Thyroid gland (tissue), 4 donors: ENCODE data around the gene MLPH.

Source experiments
- CTCF ChIP-seq, 6 experiments: fragments of 200-600 bp in 3 of 6; fragments of 450-650 bp in 3 of 6; sonication (generic) in 3 of 6; IDR thresholded peaks; one replicate each; pipeline ENCODE4 v1.5.1; 2016 to 2019; ENCODE audit warnings: antibody characterized with exemption in 6 of 6, mild to moderate bottlenecking in 2 of 6, inconsistent platforms in 1 of 6, moderate library complexity in 1 of 6
- POLR2A ChIP-seq, 2 donors: fragments of 450-650 bp; IDR thresholded peaks; one replicate each; pipeline ENCODE4 v1.6.1; 2017; ENCODE audit warnings: antibody characterized with exemption in 2 of 2, mild to moderate bottlenecking in 2 of 2, moderate library complexity in 1 of 2

- TF ChIP-seq CTCF (IDR thresholded peaks at IDR 0.05) (no peak), POLR2A (IDR thresholded peaks at IDR 0.05) (peak; percentile 81 to 99)
Observed at GRCh38 chr2:237486819-237487448, at the start of gene MLPH.
